GM12864 (cell line): ENCODE results near the gene GPSM1.

Experiments used
- DNase-seq: peaks from one replicate; pipeline ENCODE4 v3.0.0-alpha.2; 2011; ENCODE audit warnings: low read depth
- H3K4me3 ChIP-seq: 2 replicates; pipeline ENCODE4 v1.5.1; 2011; ENCODE audit warnings: mild to moderate bottlenecking, low read depth, low read length, control low read depth
- CTCF ChIP-seq: IDR thresholded peaks from 2 replicates; pipeline ENCODE4 v1.5.1; 2011; ENCODE audit warnings: low read depth, mild to moderate bottlenecking, moderate library complexity, low read length, control low read depth, inconsistent platforms; ENCODE audit errors: missing control alignments

GPSM1 gene

DNA sequence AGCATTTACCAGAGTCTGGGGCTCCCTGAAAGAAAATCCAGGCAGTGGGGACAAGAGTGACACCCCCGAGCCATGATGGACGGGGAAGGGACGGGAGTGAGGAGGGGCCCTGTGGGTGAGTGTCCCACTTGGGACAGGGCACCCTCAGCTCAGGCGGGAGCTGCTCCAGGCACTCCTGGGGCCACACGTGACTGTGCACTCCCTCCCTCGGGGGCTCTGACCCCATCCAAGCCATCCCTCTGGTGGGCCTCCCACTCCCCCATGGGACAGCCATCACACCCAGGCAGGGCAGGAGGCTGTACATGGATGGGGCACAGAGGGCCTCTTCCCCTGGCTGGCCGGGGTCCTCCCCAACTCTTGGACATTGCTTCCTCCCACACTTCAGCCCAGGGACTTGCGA is 49.1 kb downstream of the GPSM1 start:
- H3K4me3 ChIP-seq = no peak overlapping the region
- DNase-seq = no peak

DNA sequence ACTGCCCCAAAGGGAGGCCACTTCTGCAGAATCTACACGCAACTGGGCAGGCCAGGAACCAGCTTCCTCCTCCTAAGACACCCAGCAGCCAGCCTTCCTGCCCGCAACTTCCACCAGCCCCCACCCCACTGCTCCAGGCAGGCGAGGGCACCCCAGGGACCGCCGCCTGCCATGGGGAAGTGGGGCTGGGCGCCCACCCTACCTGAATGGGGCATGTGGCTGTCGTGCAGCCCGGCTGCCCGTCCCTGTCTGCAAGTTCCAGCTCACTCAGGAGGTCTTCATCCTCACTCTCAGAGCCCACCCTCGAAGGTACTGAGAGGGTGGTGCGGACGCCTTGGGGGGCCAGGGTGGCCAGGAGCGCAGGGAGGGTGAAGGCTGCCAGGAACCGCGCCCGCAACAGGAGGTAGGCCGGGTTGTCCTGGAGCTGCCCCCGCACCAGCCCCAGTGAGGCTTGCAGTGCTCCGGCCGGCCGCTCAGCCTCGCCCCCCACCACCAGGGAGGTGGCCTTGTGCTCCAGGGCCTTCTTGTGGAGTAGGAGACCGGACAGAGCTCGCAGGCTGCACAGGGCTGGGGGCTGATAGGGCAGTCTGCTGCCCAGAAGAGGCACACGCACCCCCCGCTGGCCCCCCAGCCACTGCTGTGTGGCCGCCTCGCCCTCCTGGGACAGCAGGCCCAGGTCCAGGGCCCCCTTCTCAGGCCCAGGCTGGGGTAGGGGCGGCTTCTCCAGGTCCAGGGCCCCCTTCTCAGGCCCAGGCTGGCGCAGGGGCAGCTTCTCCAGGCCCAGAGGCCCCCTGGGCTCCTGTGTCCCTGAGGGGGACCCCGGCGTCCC is 50.2 kb downstream of the GPSM1 start:
- TF ChIP-seq CTCF = no peak
- DNase-seq = no peak
- H3K4me3 ChIP-seq = no peak overlapping the region

More for the DNA sequence above, 49.1 kb downstream of the GPSM1 start:
- no peak for TF ChIP-seq CTCF

- no peak for DNase-seq
- no peak overlapping the region for H3K4me3 ChIP-seq
- no peak for TF ChIP-seq CTCF
Observed at GRCh38 chr9:136378170-136379002, 51.0 kb downstream of the GPSM1 start.

DNA sequence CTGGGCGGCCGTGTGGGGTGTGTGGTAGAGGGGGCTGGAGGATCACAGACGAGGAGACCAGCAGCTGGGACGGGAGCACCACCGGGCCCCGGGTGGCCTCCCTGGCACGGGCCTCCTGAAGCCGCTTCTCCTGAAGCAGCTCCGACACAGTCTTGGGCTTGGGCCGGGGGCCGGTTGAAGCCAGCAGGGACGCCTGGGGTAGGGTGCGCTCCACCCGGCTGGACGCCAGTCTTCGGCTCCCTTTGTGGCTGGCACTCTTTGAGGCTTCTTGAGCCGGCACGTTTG is 51.6 kb downstream of the GPSM1 start:
- TF ChIP-seq CTCF = no peak
- H3K4me3 ChIP-seq = no peak overlapping the region
- no peak for DNase-seq

- DNase-seq = no peak
- no peak for TF ChIP-seq CTCF
- no peak overlapping the region for H3K4me3 ChIP-seq
Observed at GRCh38 chr9:136379401-136379800, 52.1 kb downstream of the GPSM1 start.

DNA sequence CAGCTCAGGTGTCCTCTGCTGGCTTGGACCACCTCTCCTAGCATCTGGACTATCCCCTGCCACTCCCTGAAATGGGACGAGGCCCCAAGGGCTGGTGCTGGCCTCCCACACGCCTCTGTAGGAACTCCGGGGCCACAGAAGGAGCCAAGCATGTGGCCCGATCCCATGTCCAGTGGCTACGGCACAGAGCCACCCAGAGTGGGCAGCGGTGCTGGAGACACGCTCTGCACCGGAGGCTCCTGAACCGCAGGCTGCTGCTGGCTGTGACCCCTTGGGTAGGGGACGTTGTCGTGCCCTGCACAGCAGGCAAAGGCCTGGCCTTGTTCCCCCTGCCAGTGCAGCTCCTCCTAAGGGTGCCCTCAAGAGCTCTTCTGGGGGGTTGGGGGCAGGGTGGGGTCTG is 52.6 kb downstream of the GPSM1 start:
- DNase-seq = no peak
- no peak for TF ChIP-seq CTCF
- H3K4me3 ChIP-seq = no peak overlapping the region
